Fibroblast of lung (primary cell): ENCODE results near the gene WDSUB1. TPM values are rescaled to one million over a fixed set of nuclear protein-coding genes. Genes with fewer than 3 reads are reported as not detected.

Experiments used
- DNase-seq, 2 donors: peaks; one replicate each; pipeline versions ENCODE4 v3.0.0 to v3.0.0-alpha.2; 2010; ENCODE audit warnings: low read depth in 2 of 2
- H2AFZ ChIP-seq: 2 replicates; pipeline ENCODE4 v1.5.1; 2012; ENCODE audit warnings: low read length, control low read depth, inconsistent platforms
- H3K27ac ChIP-seq: 2 replicates; pipeline ENCODE4 v1.5.1; 2011; ENCODE audit warnings: low read length, control low read depth; ENCODE audit not compliant: insufficient read depth
- H3K27me3 ChIP-seq: 2 replicates; pipeline ENCODE4 v1.5.1; 2011; ENCODE audit warnings: mild to moderate bottlenecking, low read length; ENCODE audit not compliant: control insufficient read depth, insufficient read depth
- H3K36me3 ChIP-seq: 2 replicates; pipeline ENCODE4 v1.5.1; 2011; ENCODE audit warnings: low read length; ENCODE audit not compliant: control insufficient read depth, insufficient read depth
- H3K4me1 ChIP-seq: 2 replicates; pipeline ENCODE4 v1.5.1; 2011; ENCODE audit warnings: low read length; ENCODE audit not compliant: control insufficient read depth, insufficient read depth; ENCODE audit errors: extremely low read depth
- H3K4me2 ChIP-seq: 2 replicates; pipeline ENCODE4 v1.5.1; 2011; ENCODE audit warnings: low read length, control low read depth; ENCODE audit not compliant: insufficient read depth; ENCODE audit errors: extremely low read depth
- H3K4me3 ChIP-seq, 4 experiments: fragments of 200-600 bp in 1 of 4; sonication (generic) in 1 of 4; replicated peaks in 1 of 4; 2 replicates each; pipeline ENCODE4 v1.5.1; 2011 to 2016; ENCODE audit warnings: low read length in 4 of 4, low read depth in 3 of 4, mild to moderate bottlenecking in 3 of 4, control low read depth in 2 of 4, inconsistent platforms in 1 of 4, mixed read lengths in 1 of 4; ENCODE audit not compliant: insufficient read depth in 1 of 4; ENCODE audit errors: control extremely low read depth in 1 of 4
- H3K79me2 ChIP-seq: 2 replicates; pipeline ENCODE4 v1.5.1; 2012; ENCODE audit warnings: mild to moderate bottlenecking, low read length, inconsistent platforms; ENCODE audit not compliant: control insufficient read depth, insufficient read depth
- H3K9ac ChIP-seq: 2 replicates; pipeline ENCODE4 v1.5.1; 2011; ENCODE audit warnings: mild to moderate bottlenecking, low read length, control low read depth; ENCODE audit not compliant: insufficient read depth
- H3K9me3 ChIP-seq: 2 replicates; pipeline ENCODE4 v1.5.1; 2012; ENCODE audit warnings: low read depth, low read length; ENCODE audit not compliant: control insufficient read depth, insufficient read depth
- H4K20me1 ChIP-seq: 2 replicates; pipeline ENCODE4 v1.5.1; 2011; ENCODE audit warnings: low read length; ENCODE audit not compliant: control insufficient read depth, insufficient read depth; ENCODE audit errors: extremely low read depth
- CTCF ChIP-seq, 2 donors: IDR thresholded peaks in 1 of 2; conservative IDR thresholded peaks in 1 of 2; 1 replicate in 1 of 2; 2 replicates in 1 of 2; pipeline ENCODE4 v1.5.1; 2011 to 2012; ENCODE audit warnings: low read length in 2 of 2, control low read depth in 1 of 2, inconsistent platforms in 1 of 2, low read depth in 1 of 2, mild to moderate bottlenecking in 1 of 2
- EZH2 ChIP-seq: IDR thresholded peaks from 2 replicates; pipeline ENCODE4 v1.5.1; 2012; ENCODE audit warnings: low read length, control low read depth, mild to moderate bottlenecking; ENCODE audit errors: missing control alignments
- polyA plus RNA-seq, 2 donors: library from polyadenylated mRNA; depleted of rRNA in 1 of 2; stranded (reverse) in 1 of 2; unstranded in 1 of 2; fragments of >200 nt; gene quantifications; 2 replicates each; pipeline ENCODE4 v1.2.1, GENCODE V29; 2011 to 2012; ENCODE audit warnings: missing spikeins in 1 of 2
- total RNA-seq: library from RNA; depleted of rRNA; stranded (reverse); fragments of >200 nt; gene quantifications from 2 replicates; pipeline ENCODE4 v1.2.1, GENCODE V29; 2014

WDSUB1 gene
- total and polyA plus RNA-seq, 2 donors (not counting 1 experiment from before 2014, with no cell fraction given), result 7.5 to 18.3 TPM

- no peak for DNase-seq
- H3K9ac ChIP-seq, result no peak overlapping the region
- no peaks in the 10 kb centered on the region for H3K79me2 ChIP-seq
Measured at GRCh38 chr2:159195697-159196096, 90.8 kb downstream of the WDSUB1 start.

GRCh38 chr2:159194241-159194640 is 92.3 kb downstream of the WDSUB1 start:
- no peaks in the 10 kb centered on the region for H4K20me1 ChIP-seq
- H3K79me2 ChIP-seq, result no peaks in the 10 kb centered on the region
- no peaks in the 10 kb centered on the region for H3K9me3 ChIP-seq
- no peak overlapping the region for H3K27ac ChIP-seq
- no peak overlapping the region for H3K4me3 ChIP-seq
- no peak overlapping the region for H3K4me2 ChIP-seq
- H3K4me1 ChIP-seq, result no peaks in the 10 kb centered on the region
- TF ChIP-seq EZH2, result no peak
- no peak for TF ChIP-seq CTCF (conservative IDR thresholded peaks at IDR 0.05 in 1 of 2, IDR thresholded peaks at IDR 0.05 in 1 of 2; ENCODE audit: low read depth in 1 of 2, low read length in 2 of 2)
- H3K36me3 ChIP-seq, result peaks cover 15% of the 10 kb centered on the region
- no peak overlapping the region for H3K9ac ChIP-seq
- DNase-seq, result no peak
- H2AFZ ChIP-seq, result no peak overlapping the region
- no peaks in the 10 kb centered on the region for H3K27me3 ChIP-seq

More at GRCh38 chr2:159195697-159196096, 90.8 kb downstream of the WDSUB1 start:
- H3K4me1 ChIP-seq, result no peaks in the 10 kb centered on the region
- TF ChIP-seq EZH2 (no peak), CTCF (conservative IDR thresholded peaks at IDR 0.05 in 1 of 2, IDR thresholded peaks at IDR 0.05 in 1 of 2; ENCODE audit: low read depth in 1 of 2, low read length in 2 of 2) (no peak)
- H3K4me3 ChIP-seq, result no peak overlapping the region
- no peaks in the 10 kb centered on the region for H4K20me1 ChIP-seq
- no peaks in the 10 kb centered on the region for H3K27me3 ChIP-seq
- no peak overlapping the region for H2AFZ ChIP-seq
- H3K9me3 ChIP-seq, result no peaks in the 10 kb centered on the region
- H3K27ac ChIP-seq, result no peak overlapping the region
- no peak overlapping the region for H3K4me2 ChIP-seq
- peaks cover 17% of the 10 kb centered on the region for H3K36me3 ChIP-seq

GRCh38 chr2:159193791-159194190 is 92.7 kb downstream of the WDSUB1 start:
- Histone ChIP-seq H3K9ac (no peak overlapping the region), H4K20me1 (no peaks in the 10 kb centered on the region), H3K27ac (no peak overlapping the region), H3K79me2 (no peaks in the 10 kb centered on the region), H3K9me3 (no peaks in the 10 kb centered on the region), H3K4me2 (no peak overlapping the region), H3K27me3 (no peaks in the 10 kb centered on the region), H3K36me3 (peaks cover 17% of the 10 kb centered on the region), H3K4me3 (no peak overlapping the region), H2AFZ (no peak overlapping the region), H3K4me1 (no peaks in the 10 kb centered on the region)
- DNase-seq, result no peak
- no peak for TF ChIP-seq EZH2
